ENCODE results near the gene TCP1. TPM values are rescaled to one million over a fixed set of nuclear protein-coding genes. Genes with fewer than 3 reads are reported as not detected.

TCP1 gene

Small RNAs within 50 kb of the gene (small RNA-seq; reads per million reads assigned to genes)
- gene SNORA20 (ENCODE audit: insufficient read depth) (8.6 reads per million, percentile 84 among the genes with 10 or more reads in this experiment), gene SNORA29 (ENCODE audit: insufficient read depth) (not detected)

Data from mesendoderm (in vitro differentiated cells).